CD8-positive, alpha-beta memory T cell (primary cell): ENCODE measurements around the gene PDE2A. TPM values are rescaled to one million over a fixed set of nuclear protein-coding genes. Genes with fewer than 3 reads are reported as not detected.

Experiments used
- CTCF ChIA-PET: fragments of 350-600 bp; sonication (Branson Sonifier 250); formaldehyde crosslinking; loops from one replicate; lab custom pipeline; 2021; ENCODE audit warnings: antibody characterized with exemption; lab: Charles Lee
- POLR2A ChIA-PET: fragments of 350-600 bp; sonication (Branson Sonifier 250); formaldehyde crosslinking; loops from one replicate; lab custom pipeline; 2021; ENCODE audit warnings: antibody characterized with exemption; lab: Charles Lee
- DNase-seq, 5 donors: peaks; one replicate each; pipeline versions ENCODE4 v3.0.0 to v3.0.0-alpha.2; 2020 to 2022; ENCODE audit warnings: mixed read lengths in 1 of 5
- H3K27ac ChIP-seq: one replicate; pipeline ENCODE4 v1.7.0; 2013; ENCODE audit warnings: low read depth, mild to moderate bottlenecking, low read length, moderate library complexity
- H3K27me3 ChIP-seq: 2 replicates; pipeline ENCODE4 v1.7.0; 2013; ENCODE audit warnings: low read length, mild to moderate bottlenecking; ENCODE audit not compliant: insufficient read depth, poor library complexity, severe bottlenecking
- H3K36me3 ChIP-seq: 2 replicates; pipeline ENCODE4 v1.7.0; 2013; ENCODE audit warnings: mild to moderate bottlenecking, low read length, moderate library complexity; ENCODE audit not compliant: insufficient read depth
- H3K4me1 ChIP-seq: 2 replicates; pipeline ENCODE4 v1.7.0; 2013; ENCODE audit warnings: mild to moderate bottlenecking, low read length, moderate library complexity; ENCODE audit not compliant: insufficient read depth
- H3K4me3 ChIP-seq: 2 replicates; pipeline ENCODE4 v1.7.0; 2013; ENCODE audit warnings: mild to moderate bottlenecking, low read length
- H3K9me3 ChIP-seq: 2 replicates; pipeline ENCODE4 v1.7.0; 2013; ENCODE audit warnings: mild to moderate bottlenecking, low read length
- H3K27ac Mint-ChIP-seq, 8 donors: one replicate each; pipeline ENCODE4 v1.8.0; 2020 to 2021; ENCODE audit warnings: mixed read lengths in 8 of 8, mild to moderate bottlenecking in 6 of 8, inconsistent platforms in 3 of 8, moderate library complexity in 3 of 8
- H3K27me3 Mint-ChIP-seq, 2 donors: one replicate each; pipeline ENCODE4 v1.8.0; 2020 to 2021; ENCODE audit warnings: mixed read lengths in 2 of 2, mild to moderate bottlenecking in 1 of 2, moderate library complexity in 1 of 2
- H3K36me3 Mint-ChIP-seq, 3 donors: one replicate each; pipeline ENCODE4 v1.8.0; 2020 to 2021; ENCODE audit warnings: mixed read lengths in 3 of 3, inconsistent platforms in 1 of 3, mild to moderate bottlenecking in 1 of 3
- H3K4me1 Mint-ChIP-seq, 3 donors: one replicate each; pipeline ENCODE4 v1.8.0; 2020 to 2021; ENCODE audit warnings: mixed read lengths in 3 of 3, inconsistent platforms in 1 of 3, mild to moderate bottlenecking in 1 of 3
- H3K4me3 Mint-ChIP-seq, 7 donors: one replicate each; pipeline ENCODE4 v1.8.0; 2020 to 2021; ENCODE audit warnings: mixed read lengths in 7 of 7, mild to moderate bottlenecking in 6 of 7, moderate library complexity in 4 of 7, inconsistent platforms in 2 of 7
- H3K9me3 Mint-ChIP-seq, 5 donors: one replicate each; pipeline ENCODE4 v1.8.0; 2020 to 2022; ENCODE audit warnings: mixed read lengths in 5 of 5, mild to moderate bottlenecking in 3 of 5, moderate library complexity in 2 of 5, inconsistent platforms in 1 of 5
- polyA plus RNA-seq: library from polyadenylated mRNA; unstranded; fragments of 300-500 nt; fragmentation: Illumina TruSeq; gene quantifications from one replicate; pipeline ENCODE4 v1.2.3, GENCODE V29; 2021
- total RNA-seq, 2 experiments: library from RNA; stranded (reverse); gene quantifications; one replicate each; pipeline ENCODE4 v1.2.3, GENCODE V29; 2021

The PDE2A gene
- total and polyA plus RNA-seq, 3 experiments from 2014 or later = 0.08 to 0.66 (median 0.55) TPM

DNA sequence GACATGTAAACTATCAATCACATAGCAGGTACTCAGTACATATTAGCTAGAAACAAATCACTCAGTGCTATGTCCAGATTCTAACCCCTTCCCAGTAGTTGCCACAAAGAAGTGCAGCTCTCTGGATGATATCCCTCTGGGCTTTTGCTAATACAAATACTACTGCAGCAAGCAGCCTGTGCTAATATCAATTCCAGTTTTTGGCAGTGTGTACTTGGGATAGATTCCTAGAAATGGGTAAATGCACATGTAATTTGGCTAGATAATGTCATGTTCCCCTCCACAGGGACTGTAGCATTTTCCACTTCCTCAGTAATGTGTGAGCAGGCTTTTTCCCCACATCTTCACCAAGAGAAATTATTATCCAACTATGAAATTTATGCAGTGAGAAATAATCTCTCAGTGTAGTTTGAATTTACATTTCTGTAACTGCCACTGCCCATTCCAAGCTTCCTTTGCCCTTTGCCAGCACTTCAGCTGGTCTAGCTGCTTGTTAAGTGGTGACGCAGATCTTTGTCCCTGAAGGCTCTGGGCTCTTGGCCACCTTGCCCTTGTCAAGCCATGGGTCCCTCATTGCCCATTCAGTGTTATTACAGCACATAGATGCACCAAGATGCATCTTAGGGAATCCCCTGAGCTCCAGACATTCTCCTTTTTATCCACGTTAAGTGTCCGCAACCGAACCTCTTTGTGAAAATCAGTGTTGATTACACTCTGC lies 132.8 kb downstream of the PDE2A start:
- Mint-ChIP-seq H3K4me3 (no peak overlapping the region), H3K9me3 (no peaks in the 10 kb centered on the region), H3K27me3 (peaks cover 0 to 3% of the 10 kb centered on the region in 2 donors), H3K36me3 (peaks cover 0 to 1% (median 0%) of the 10 kb centered on the region in 3 donors), H3K27ac (no peak overlapping the region), H3K4me1 (no peaks in the 10 kb centered on the region)
- DNase-seq = no peak
- no peaks in the 10 kb centered on the region for H3K27me3 ChIP-seq
- H3K36me3 ChIP-seq = no peaks in the 10 kb centered on the region
- POLR2A ChIA-PET = no interaction called here
- H3K27ac ChIP-seq = no peak overlapping the region
- H3K9me3 ChIP-seq = no peaks in the 10 kb centered on the region
- H3K4me1 ChIP-seq = no peaks in the 10 kb centered on the region
- no peak overlapping the region for H3K4me3 ChIP-seq
- CTCF ChIA-PET = interaction anchor here (2.2 kb wide), 1 partner anchor 70 kb away, joined by 6 read pairs; no protein-coding TSS in a partner anchor

DNA sequence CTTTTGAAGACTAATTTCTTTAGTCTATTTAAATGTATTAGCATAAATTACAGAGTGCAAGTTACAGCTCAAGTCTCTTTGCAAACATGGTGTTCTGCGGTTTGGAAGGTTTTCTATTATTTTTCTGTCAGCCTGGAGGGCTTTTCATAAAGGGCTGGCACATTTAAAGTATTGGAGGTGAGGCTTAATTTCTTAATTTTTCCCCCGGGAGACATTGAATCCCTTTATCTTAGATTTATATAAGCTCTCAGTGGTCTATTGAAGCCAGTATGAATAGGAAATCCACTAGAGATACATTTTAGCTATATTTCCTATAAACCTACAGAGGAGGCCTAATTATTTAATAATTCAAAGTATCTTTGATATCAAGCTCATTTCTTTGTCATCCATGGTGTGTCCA lies 137.2 kb downstream of the PDE2A start:
- Histone ChIP-seq H3K27ac (no peak overlapping the region), H3K4me1 (no peaks in the 10 kb centered on the region), H3K9me3 (no peaks in the 10 kb centered on the region), H3K36me3 (no peaks in the 10 kb centered on the region), H3K27me3 (no peaks in the 10 kb centered on the region), H3K4me3 (no peak overlapping the region)
- Mint-ChIP-seq H3K36me3 (peaks cover 0 to 1% (median 0%) of the 10 kb centered on the region in 3 donors), H3K27ac (no peak overlapping the region), H3K9me3 (no peaks in the 10 kb centered on the region), H3K27me3 (peaks cover 6 to 17% of the 10 kb centered on the region in 2 donors), H3K4me3 (no peak overlapping the region), H3K4me1 (no peaks in the 10 kb centered on the region)
- DNase-seq = no peak
- POLR2A ChIA-PET = no interaction called here
- CTCF ChIA-PET = no interaction called here

DNA sequence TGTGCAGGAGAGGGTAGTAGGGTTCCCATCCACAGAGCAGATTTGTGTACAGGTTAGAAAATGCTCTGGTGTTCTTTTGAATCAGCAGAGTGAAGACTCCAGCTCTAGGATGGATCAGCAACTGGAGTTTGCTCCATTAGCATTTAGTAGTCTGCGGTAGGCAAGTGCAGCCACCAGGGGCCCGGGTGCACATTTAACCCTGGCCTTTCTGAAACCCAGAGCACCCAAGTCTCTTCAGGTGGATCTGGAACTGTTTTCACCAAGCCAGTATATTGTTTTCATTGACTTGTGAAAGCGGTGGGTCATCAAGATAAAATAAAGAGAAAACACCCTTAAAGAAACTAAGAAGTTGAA lies 139.1 kb downstream of the PDE2A start:
- H3K4me1 Mint-ChIP-seq = peaks cover 0 to 2% (median 0%) of the 10 kb centered on the region in 3 donors
- no peak overlapping the region for H3K27ac Mint-ChIP-seq
- H3K4me3 ChIP-seq = no peak overlapping the region
- H3K27me3 Mint-ChIP-seq = peaks cover 8 to 18% of the 10 kb centered on the region in 2 donors
- H3K4me1 ChIP-seq = no peaks in the 10 kb centered on the region
- no peaks in the 10 kb centered on the region for H3K36me3 Mint-ChIP-seq
- H3K9me3 ChIP-seq = no peaks in the 10 kb centered on the region
- H3K4me3 Mint-ChIP-seq = no peak overlapping the region
- H3K27ac ChIP-seq = no peak overlapping the region
- H3K36me3 ChIP-seq = no peaks in the 10 kb centered on the region
- ChIA-PET CTCF (interaction anchor here (0.9 kb wide), 1 partner anchor 64 kb away, joined by 4 read pairs; no protein-coding TSS in a partner anchor), POLR2A (no interaction called here)
- no peaks in the 10 kb centered on the region for H3K27me3 ChIP-seq
- no peaks in the 10 kb centered on the region for H3K9me3 Mint-ChIP-seq
- no peak for DNase-seq

DNA sequence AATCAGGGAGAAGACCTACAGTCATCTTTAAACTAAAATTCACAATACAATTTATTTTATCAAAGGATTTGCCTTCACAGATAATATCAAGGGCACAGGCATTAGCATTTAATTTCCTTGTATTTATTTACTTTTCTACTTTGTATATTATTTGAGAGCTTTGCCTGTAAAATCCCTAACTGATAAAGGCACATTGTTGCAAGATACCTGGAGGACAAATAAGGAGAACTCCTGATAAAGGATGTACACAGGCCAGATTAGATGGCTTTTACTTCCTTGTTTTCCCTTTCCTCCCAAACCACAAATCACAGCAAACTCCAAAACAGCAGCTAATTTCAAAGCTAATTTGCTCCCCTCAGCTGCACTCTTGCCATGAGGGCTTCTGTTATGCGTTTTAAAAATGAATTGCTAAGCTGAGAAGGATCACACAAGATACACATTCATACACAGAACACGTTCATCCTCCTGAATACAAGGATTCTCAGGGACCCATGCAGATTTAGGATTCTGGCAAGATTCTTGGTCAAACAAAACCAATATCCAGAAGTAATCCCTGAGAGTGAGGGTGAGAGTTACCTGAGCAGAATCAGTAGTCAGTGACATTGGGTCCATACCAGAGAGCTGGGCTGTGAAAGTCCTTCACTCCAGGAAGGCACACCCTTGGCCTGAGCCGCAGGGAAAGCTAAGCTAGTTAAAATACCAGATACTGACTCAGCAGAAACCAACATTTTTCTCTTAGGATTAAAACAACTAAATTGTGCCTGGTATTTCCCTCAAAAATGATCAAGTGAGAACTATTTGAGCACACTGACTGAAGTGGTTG lies 139.6 kb downstream of the PDE2A start:
- Mint-ChIP-seq H3K27ac (no peak overlapping the region), H3K4me1 (peaks cover 0 to 2% (median 0%) of the 10 kb centered on the region in 3 donors), H3K4me3 (no peak overlapping the region), H3K36me3 (no peaks in the 10 kb centered on the region), H3K9me3 (no peaks in the 10 kb centered on the region), H3K27me3 (peaks cover 8 to 18% of the 10 kb centered on the region in 2 donors)
- Histone ChIP-seq H3K4me3 (no peak overlapping the region), H3K4me1 (no peaks in the 10 kb centered on the region), H3K27me3 (no peaks in the 10 kb centered on the region), H3K27ac (no peak overlapping the region), H3K9me3 (no peaks in the 10 kb centered on the region), H3K36me3 (no peaks in the 10 kb centered on the region)
- no peak for DNase-seq
- POLR2A ChIA-PET = no interaction called here
- CTCF ChIA-PET = interaction anchor here (0.9 kb wide), 1 partner anchor 64 kb away, joined by 4 read pairs; no protein-coding TSS in a partner anchor

DNA sequence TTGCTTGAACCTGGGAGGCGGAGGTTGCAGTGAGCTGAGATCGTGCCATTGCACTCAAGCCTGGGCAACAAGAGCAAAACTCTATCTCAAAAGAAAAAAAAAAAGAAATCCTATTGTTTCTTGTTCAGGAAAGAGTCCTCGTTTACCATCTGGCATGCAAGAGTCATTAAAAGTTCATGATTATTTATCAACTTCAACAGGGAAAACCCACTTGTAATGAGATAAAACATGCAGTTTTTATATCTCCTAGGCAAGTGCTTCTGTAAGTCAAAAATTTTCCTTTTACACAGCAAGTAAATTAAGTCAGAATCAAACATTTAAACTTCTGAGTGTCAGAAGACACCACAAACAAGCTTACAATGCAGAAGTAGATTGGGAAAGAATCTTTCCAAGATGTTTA lies 145.2 kb downstream of the PDE2A start:
- H3K27me3 ChIP-seq = no peaks in the 10 kb centered on the region
- peaks cover 3 to 12% of the 10 kb centered on the region in 2 donors for H3K27me3 Mint-ChIP-seq
- H3K27ac ChIP-seq = no peak overlapping the region
- ChIA-PET CTCF (interaction anchor here (1.2 to 1.6 kb wide), 2 partner anchors 9 to 58 kb away, joined by 3 read pairs; no protein-coding TSS in a partner anchor), POLR2A (no interaction called here)
- no peaks in the 10 kb centered on the region for H3K4me1 ChIP-seq
- DNase-seq = no peak
- no peaks in the 10 kb centered on the region for H3K36me3 ChIP-seq
- H3K36me3 Mint-ChIP-seq = no peaks in the 10 kb centered on the region
- no peaks in the 10 kb centered on the region for H3K9me3 ChIP-seq
- H3K4me1 Mint-ChIP-seq = peaks cover 7 to 10% (median 10%) of the 10 kb centered on the region in 3 donors
- no peak overlapping the region for H3K4me3 Mint-ChIP-seq
- no peaks in the 10 kb centered on the region for H3K9me3 Mint-ChIP-seq
- H3K4me3 ChIP-seq = no peak overlapping the region
- no peak overlapping the region for H3K27ac Mint-ChIP-seq

DNA sequence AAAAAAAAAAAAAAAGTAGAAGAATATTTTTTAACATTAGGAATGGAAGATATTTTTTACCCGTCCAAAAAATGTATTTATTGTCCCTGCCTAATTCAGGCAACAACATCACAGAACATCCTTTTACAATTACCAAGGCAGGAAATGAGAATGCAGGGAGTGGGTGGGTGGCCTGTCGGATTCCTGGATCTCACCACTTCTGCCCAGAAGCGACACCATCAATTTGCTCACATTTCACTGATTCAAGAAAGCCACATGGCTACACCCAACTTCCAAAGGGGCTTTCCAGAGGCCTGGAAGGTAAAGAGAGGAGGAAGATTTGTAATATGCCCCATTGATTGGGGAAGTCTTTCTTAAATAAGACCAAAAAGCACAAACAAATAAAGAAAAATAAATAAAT lies 146.1 kb downstream of the PDE2A start:
- H3K27me3 Mint-ChIP-seq = peaks cover 5 to 8% of the 10 kb centered on the region in 2 donors
- H3K36me3 ChIP-seq = no peaks in the 10 kb centered on the region
- H3K9me3 ChIP-seq = no peaks in the 10 kb centered on the region
- CTCF ChIA-PET = no interaction called here
- no peaks in the 10 kb centered on the region for H3K9me3 Mint-ChIP-seq
- no peaks in the 10 kb centered on the region for H3K4me1 ChIP-seq
- no peak overlapping the region for H3K27ac Mint-ChIP-seq
- no peak overlapping the region for H3K27ac ChIP-seq
- H3K4me3 ChIP-seq = no peak overlapping the region
- no peak for DNase-seq
- peaks cover 13 to 17% (median 14%) of the 10 kb centered on the region in 3 donors for H3K4me1 Mint-ChIP-seq
- POLR2A ChIA-PET = no interaction called here
- H3K27me3 ChIP-seq = no peaks in the 10 kb centered on the region
- no peaks in the 10 kb centered on the region for H3K36me3 Mint-ChIP-seq
- H3K4me3 Mint-ChIP-seq = peak overlapping the region in 1 of 7 donors; percentile 11

Other genes with a start within 250 kb of the PDE2A start
- gene CLPB, start 239.9 kb downstream of the PDE2A start, total RNA-seq = 10 to 100 TPM; 42.7 to 43.1 TPM
- 8.5 TPM for gene CLPB, start 239.9 kb downstream of the PDE2A start, polyA plus RNA-seq
- gene ARAP1, start 78.0 kb upstream of the PDE2A start, total RNA-seq = 10 to 100 TPM; 61.2 to 64.0 TPM
- 39.8 TPM for gene ARAP1, start 78.0 kb upstream of the PDE2A start, polyA plus RNA-seq
- 10 to 100 TPM; 13.8 to 15.9 TPM for gene STARD10, start 119.6 kb upstream of the PDE2A start, total RNA-seq
- gene STARD10, start 119.6 kb upstream of the PDE2A start, polyA plus RNA-seq = 21.8 TPM
- 10 to 100 TPM; 50.3 to 53.2 TPM for gene ATG16L2, start 140.0 kb upstream of the PDE2A start, total RNA-seq
- 18.8 TPM for gene ATG16L2, start 140.0 kb upstream of the PDE2A start, polyA plus RNA-seq